NB4 (cell line): ENCODE results near the gene STON2.
"Not testable (repeated sequence)": the region's sequence is repeated elsewhere in the genome, so short reads cannot be mapped to it uniquely, and the experiment has no call there.

Experiments used
- CTCF ChIP-seq: IDR thresholded peaks from one replicate; pipeline ENCODE4 v1.5.1; 2012; ENCODE audit warnings: low read depth, low read length
- MAX ChIP-seq: IDR thresholded peaks from 2 replicates; pipeline ENCODE4 v1.6.1; 2011; ENCODE audit warnings: low read depth, low read length
- POLR2A ChIP-seq: IDR thresholded peaks from 2 replicates; pipeline ENCODE4 v1.6.1; 2011; ENCODE audit warnings: mild to moderate bottlenecking; ENCODE audit not compliant: insufficient read length; ENCODE audit errors: extremely low read depth

DNA sequence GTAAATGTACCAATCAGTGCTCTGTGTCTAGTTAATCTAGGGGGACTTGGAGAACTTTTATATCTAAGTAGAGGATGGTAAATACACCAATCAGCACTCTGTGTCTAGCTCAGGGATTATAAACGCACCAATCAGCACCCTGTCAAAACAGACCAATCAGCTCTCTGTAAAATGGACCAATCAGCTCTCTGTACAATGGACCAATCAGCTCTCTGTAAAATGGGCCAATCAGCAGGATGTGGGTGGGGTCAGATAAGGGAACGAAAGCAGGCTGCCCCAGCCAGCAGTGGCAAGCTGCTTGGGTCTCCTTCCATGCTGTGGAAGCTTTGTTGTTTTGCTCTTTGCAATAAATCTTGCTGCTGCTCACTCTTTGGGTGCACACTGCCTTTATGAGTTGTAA lies 163.3 kb downstream of the STON2 start:
- not testable (repeated sequence) for TF ChIP-seq POLR2A, CTCF, MAX
